ENCODE data around the gene NPAS3.

DNA sequence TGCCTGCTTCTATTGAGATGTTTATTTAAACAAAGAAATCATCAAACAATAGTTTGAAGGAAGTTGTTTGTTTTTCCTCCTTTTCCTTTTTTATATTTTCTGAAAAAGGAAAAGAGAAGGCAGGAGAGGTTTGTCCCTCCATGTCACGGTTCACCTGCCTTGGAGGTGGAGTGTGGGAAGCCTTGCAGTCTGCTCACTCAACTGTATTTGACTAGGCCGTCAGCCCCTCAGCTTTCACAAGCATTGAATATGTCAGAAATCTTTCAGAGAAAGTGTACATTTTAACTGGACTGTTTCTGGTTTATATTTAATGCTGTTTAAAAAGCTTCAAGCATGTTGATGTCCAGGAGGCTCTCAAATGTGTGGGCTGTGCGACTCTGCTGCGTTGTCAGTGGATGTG is 370.4 kb downstream of the NPAS3 start:
- no peak for TF ChIP-seq EZH2 (IDR thresholded peaks at IDR 0.05; ENCODE audit: low read depth)
- TF ChIP-seq, protein P1, sequence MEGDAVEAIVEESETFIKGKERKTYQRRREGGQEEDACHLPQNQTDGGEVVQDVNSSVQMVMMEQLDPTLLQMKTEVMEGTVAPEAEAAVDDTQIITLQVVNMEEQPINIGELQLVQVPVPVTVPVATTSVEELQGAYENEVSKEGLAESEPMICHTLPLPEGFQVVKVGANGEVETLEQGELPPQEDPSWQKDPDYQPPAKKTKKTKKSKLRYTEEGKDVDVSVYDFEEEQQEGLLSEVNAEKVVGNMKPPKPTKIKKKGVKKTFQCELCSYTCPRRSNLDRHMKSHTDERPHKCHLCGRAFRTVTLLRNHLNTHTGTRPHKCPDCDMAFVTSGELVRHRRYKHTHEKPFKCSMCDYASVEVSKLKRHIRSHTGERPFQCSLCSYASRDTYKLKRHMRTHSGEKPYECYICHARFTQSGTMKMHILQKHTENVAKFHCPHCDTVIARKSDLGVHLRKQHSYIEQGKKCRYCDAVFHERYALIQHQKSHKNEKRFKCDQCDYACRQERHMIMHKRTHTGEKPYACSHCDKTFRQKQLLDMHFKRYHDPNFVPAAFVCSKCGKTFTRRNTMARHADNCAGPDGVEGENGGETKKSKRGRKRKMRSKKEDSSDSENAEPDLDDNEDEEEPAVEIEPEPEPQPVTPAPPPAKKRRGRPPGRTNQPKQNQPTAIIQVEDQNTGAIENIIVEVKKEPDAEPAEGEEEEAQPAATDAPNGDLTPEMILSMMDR (conservative IDR thresholded peaks at IDR 0.05), result no peak
